CD14-positive monocyte (primary cell): ENCODE data around the gene OLFM2. TPM values are rescaled to one million over a fixed set of nuclear protein-coding genes. Genes with fewer than 3 reads are reported as not detected.
A peak's percentile ranks its signal among the peaks of the same experiment; 100 is the strongest.

Source experiments
- DNase-seq, 3 donors: peaks; one replicate each; pipeline ENCODE4 v3.0.0-alpha.2; 2011 to 2022
- H2AFZ ChIP-seq: 2 replicates; pipeline ENCODE4 v1.6.0; 2012; ENCODE audit warnings: mild to moderate bottlenecking, low read depth, low read length, inconsistent platforms; ENCODE audit not compliant: insufficient read depth, poor library complexity, severe bottlenecking
- H3K27ac ChIP-seq, 2 donors: 1 replicate in 1 of 2; 2 replicates in 1 of 2; pipeline ENCODE4 v1.5.1; 2012 to 2013; ENCODE audit warnings: low read length in 2 of 2, control low read depth in 1 of 2, inconsistent platforms in 1 of 2, low read depth in 1 of 2, mild to moderate bottlenecking in 1 of 2
- H3K27me3 ChIP-seq, 2 donors: one replicate each; pipeline versions ENCODE4 v1.6.0 to v1.6.1; 2011 to 2013; ENCODE audit warnings: low read length in 2 of 2; ENCODE audit not compliant: control insufficient read depth in 2 of 2, insufficient read depth in 2 of 2
- H3K36me3 ChIP-seq, 2 donors: replicated peaks in 1 of 2; 1 replicate in 1 of 2; 2 replicates in 1 of 2; pipeline versions ENCODE4 v1.5.1 to v1.6.1; 2012 to 2013; ENCODE audit warnings: low read length in 2 of 2, control low read depth in 1 of 2, inconsistent platforms in 1 of 2, mild to moderate bottlenecking in 1 of 2; ENCODE audit not compliant: insufficient read depth in 2 of 2, control insufficient read depth in 1 of 2
- H3K4me1 ChIP-seq, 2 donors: 1 replicate in 1 of 2; 2 replicates in 1 of 2; pipeline versions ENCODE4 v1.5.1 to v1.6.1; 2012 to 2013; ENCODE audit warnings: low read length in 2 of 2, control low read depth in 1 of 2, inconsistent platforms in 1 of 2, mild to moderate bottlenecking in 1 of 2, moderate library complexity in 1 of 2; ENCODE audit not compliant: insufficient read depth in 2 of 2, control insufficient read depth in 1 of 2
- H3K4me2 ChIP-seq: replicated peaks from 2 replicates; pipeline ENCODE3; 2012; ENCODE audit warnings: low read length, moderate library complexity, mild to moderate bottlenecking; ENCODE audit not compliant: poor library complexity, severe bottlenecking; ENCODE audit errors: extremely low read depth
- H3K4me3 ChIP-seq, 3 experiments: fragments of 200-600 bp in 1 of 3; sonication (generic) in 1 of 3; replicated peaks in 1 of 3; 1 replicate in 2 of 3; 2 replicates in 1 of 3; pipeline ENCODE4 v1.5.1; 2011 to 2013; ENCODE audit warnings: low read length in 3 of 3, mild to moderate bottlenecking in 3 of 3, control low read depth in 2 of 3, low read depth in 2 of 3, inconsistent platforms in 1 of 3, moderate library complexity in 1 of 3
- H3K79me2 ChIP-seq: 2 replicates; pipeline ENCODE4 v1.6.0; 2012; ENCODE audit warnings: mild to moderate bottlenecking, control low read depth, inconsistent platforms, low read length, moderate library complexity; ENCODE audit not compliant: insufficient read depth
- H3K9ac ChIP-seq: 2 replicates; pipeline ENCODE4 v1.6.0; 2017; ENCODE audit warnings: low read length, mild to moderate bottlenecking; ENCODE audit not compliant: insufficient read depth, poor library complexity, severe bottlenecking
- H3K9me3 ChIP-seq, 2 donors: replicated peaks in 1 of 2; 1 replicate in 1 of 2; 2 replicates in 1 of 2; pipeline versions ENCODE4 v1.5.1 to v1.6.1; 2012 to 2013; ENCODE audit warnings: low read length in 2 of 2, control low read depth in 1 of 2; ENCODE audit not compliant: control insufficient read depth in 1 of 2, insufficient read depth in 1 of 2
- H4K20me1 ChIP-seq: 2 replicates; pipeline ENCODE4 v1.6.0; 2012; ENCODE audit warnings: mild to moderate bottlenecking, low read length, control low read depth, moderate library complexity; ENCODE audit not compliant: insufficient read depth
- H3K27ac Mint-ChIP-seq, 7 donors: one replicate each; pipeline ENCODE4 v1.8.0; 2020; ENCODE audit warnings: mild to moderate bottlenecking in 7 of 7, mixed read lengths in 7 of 7, moderate library complexity in 6 of 7, inconsistent platforms in 2 of 7
- H3K27me3 Mint-ChIP-seq, 3 donors: one replicate each; pipeline ENCODE4 v1.8.0; 2021 to 2022; ENCODE audit warnings: low read depth in 3 of 3, mild to moderate bottlenecking in 3 of 3, mixed read lengths in 3 of 3, moderate library complexity in 3 of 3, inconsistent platforms in 1 of 3
- H3K36me3 Mint-ChIP-seq, 2 donors: one replicate each; pipeline ENCODE4 v1.8.0; 2020; ENCODE audit warnings: mixed read lengths in 2 of 2, inconsistent platforms in 1 of 2, mild to moderate bottlenecking in 1 of 2
- H3K4me1 Mint-ChIP-seq: one replicate; pipeline ENCODE4 v1.8.0; 2020; ENCODE audit warnings: mild to moderate bottlenecking, mixed read lengths
- H3K4me3 Mint-ChIP-seq, 2 donors: one replicate each; pipeline ENCODE4 v1.8.0; 2020; ENCODE audit warnings: mild to moderate bottlenecking in 2 of 2, mixed read lengths in 2 of 2, moderate library complexity in 1 of 2
- H3K9me3 Mint-ChIP-seq, 7 donors: one replicate each; pipeline ENCODE4 v1.8.0; 2020 to 2022; ENCODE audit warnings: mixed read lengths in 7 of 7, mild to moderate bottlenecking in 6 of 7, moderate library complexity in 6 of 7, inconsistent platforms in 2 of 7
- WGBS: methylation state at CpG from one replicate; pipeline ENCODE4 v1.1.5; 2013; ENCODE audit warnings: missing lambda C conversion rate; ENCODE audit not compliant: insufficient coverage; 5-methylcytosine and 5-hydroxymethylcytosine counted together
- intact Hi-C, 2 donors: fragments of 100-400 bp; cut with micrococcal nuclease; formaldehyde crosslinking; loops; one replicate each; pipeline versions ENCODE4 v1.15.0 to v1.15.1; 2023
- polyA plus RNA-seq, 3 donors: library from polyadenylated mRNA; depleted of rRNA in 1 of 3; unstranded in 2 of 3; stranded (reverse) in 1 of 3; fragments of 300-500 nt in 2 of 3; fragments of >200 nt in 1 of 3; fragmentation: Illumina TruSeq in 2 of 3; gene quantifications; 1 replicate in 2 of 3; 2 replicates in 1 of 3; pipeline ENCODE4 v1.2.3, GENCODE V29; 2012 to 2021
- TF ChIP-seq, protein P1 (sequence below): fragments of 200-600 bp; IDR thresholded peaks from one replicate; pipeline ENCODE4 v1.8.0; 2022; ENCODE audit warnings: antibody characterized with exemption, mild to moderate bottlenecking

Gene OLFM2
- polyA plus RNA-seq, 3 donors, result not detected

DNA sequence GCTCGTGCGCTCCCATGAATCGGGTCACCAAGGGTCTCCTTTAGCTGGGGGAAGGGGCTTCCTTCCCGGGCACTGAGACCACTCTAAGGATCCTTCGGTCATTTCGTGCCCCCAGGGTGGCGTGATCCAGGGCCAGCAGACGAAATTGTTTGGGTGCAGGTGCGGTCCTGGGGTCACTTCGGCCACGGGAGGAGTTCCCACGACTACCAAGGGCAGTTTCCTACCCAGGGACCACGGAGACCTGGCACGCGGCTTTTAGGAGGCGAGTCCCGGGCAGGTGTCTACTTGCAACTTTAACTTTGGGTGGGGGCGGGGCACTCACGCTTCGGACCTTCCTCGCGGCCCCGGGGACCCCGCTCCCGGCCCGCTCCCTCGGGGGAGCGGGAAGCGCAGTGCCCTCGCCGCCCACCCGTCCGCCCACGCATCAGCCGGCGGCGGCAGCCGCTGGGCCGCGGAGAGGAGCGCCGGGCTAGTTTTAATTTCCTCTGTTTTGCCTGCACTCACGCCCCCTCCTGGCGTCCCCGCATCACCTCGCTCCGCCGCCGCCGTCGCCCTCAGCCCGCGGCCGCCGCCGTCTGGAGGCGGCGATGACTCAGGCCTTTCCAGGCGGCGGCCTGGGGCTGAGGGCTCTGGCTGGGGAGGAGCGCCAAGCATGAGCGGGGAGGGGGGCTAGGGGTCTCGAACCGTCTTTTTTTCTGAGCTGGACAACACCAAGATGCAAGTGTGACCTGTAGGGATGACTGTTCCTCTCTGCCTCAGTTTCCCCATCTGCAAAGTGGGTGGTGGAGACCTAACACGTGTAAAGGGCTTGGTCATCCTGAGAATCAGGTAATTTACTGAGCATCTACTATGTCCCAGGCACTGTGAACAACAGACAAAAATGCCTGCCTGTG lies 21.8 kb downstream of the OLFM2 start:
- Histone ChIP-seq H2AFZ (no peak overlapping the region), H4K20me1 (no peaks in the 10 kb centered on the region), H3K27ac (no peak overlapping the region), H3K4me2 (peak overlapping the region; percentile 57), H3K4me3 (peak overlapping the region in 1 of 3 experiments; percentile 59), H3K9me3 (peaks cover 0 to 10% of the 10 kb centered on the region in 2 donors), H3K27me3 (peaks cover 26 to 67% of the 10 kb centered on the region in 2 donors), H3K79me2 (no peaks in the 10 kb centered on the region), H3K36me3 (no peaks in the 10 kb centered on the region), H3K9ac (peak overlapping the region; percentile 15), H3K4me1 (peaks cover 3 to 11% of the 10 kb centered on the region in 2 donors)
- Mint-ChIP-seq H3K4me1 (peaks cover 8% of the 10 kb centered on the region), H3K27me3 (peaks cover 28 to 53% (median 30%) of the 10 kb centered on the region in 3 donors), H3K9me3 (peaks cover 0 to 20% (median 8%) of the 10 kb centered on the region in 7 donors), H3K27ac (no peak overlapping the region), H3K36me3 (peaks cover 0 to 2% of the 10 kb centered on the region in 2 donors), H3K4me3 (peak overlapping the region in 1 of 2 donors; percentile 75)
- DNase-seq, result peak; percentile 27 to 58 (median 40)
- intact Hi-C loops, result no loop called here
- WGBS, result under 1% methylated on average over 59 of the region's 65 CpGs
- TF ChIP-seq, protein P1, sequence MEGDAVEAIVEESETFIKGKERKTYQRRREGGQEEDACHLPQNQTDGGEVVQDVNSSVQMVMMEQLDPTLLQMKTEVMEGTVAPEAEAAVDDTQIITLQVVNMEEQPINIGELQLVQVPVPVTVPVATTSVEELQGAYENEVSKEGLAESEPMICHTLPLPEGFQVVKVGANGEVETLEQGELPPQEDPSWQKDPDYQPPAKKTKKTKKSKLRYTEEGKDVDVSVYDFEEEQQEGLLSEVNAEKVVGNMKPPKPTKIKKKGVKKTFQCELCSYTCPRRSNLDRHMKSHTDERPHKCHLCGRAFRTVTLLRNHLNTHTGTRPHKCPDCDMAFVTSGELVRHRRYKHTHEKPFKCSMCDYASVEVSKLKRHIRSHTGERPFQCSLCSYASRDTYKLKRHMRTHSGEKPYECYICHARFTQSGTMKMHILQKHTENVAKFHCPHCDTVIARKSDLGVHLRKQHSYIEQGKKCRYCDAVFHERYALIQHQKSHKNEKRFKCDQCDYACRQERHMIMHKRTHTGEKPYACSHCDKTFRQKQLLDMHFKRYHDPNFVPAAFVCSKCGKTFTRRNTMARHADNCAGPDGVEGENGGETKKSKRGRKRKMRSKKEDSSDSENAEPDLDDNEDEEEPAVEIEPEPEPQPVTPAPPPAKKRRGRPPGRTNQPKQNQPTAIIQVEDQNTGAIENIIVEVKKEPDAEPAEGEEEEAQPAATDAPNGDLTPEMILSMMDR, result peak; percentile 33

DNA sequence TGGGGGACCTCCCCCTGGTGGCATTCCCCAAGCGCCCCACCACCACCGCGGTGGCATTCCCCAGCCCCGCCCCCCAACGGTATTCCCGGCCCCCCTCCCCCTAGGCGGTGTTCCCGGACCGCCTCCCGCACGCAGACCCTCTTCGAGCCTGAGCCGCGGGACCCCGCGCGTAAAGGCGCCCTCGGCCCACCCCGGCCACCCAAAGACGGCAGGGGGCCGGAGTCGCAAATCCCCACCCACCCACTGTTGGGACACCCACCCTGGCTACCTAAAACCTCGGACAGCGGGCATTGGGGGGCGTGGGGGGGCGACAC lies 22.4 kb downstream of the OLFM2 start:
- no peaks in the 10 kb centered on the region for H4K20me1 ChIP-seq
- H3K4me3 Mint-ChIP-seq, result peak overlapping the region in 1 of 2 donors; percentile 75
- peak overlapping the region in 1 of 3 experiments; percentile 59 for H3K4me3 ChIP-seq
- H3K27me3 ChIP-seq, result peaks cover 26 to 73% of the 10 kb centered on the region in 2 donors
- H3K27ac ChIP-seq, result no peak overlapping the region
- H3K9me3 Mint-ChIP-seq, result peaks cover 0 to 20% (median 8%) of the 10 kb centered on the region in 7 donors
- H3K27me3 Mint-ChIP-seq, result peaks cover 34 to 58% (median 35%) of the 10 kb centered on the region in 3 donors
- H3K27ac Mint-ChIP-seq, result no peak overlapping the region
- TF ChIP-seq, protein P1, result no peak
- peaks cover 3 to 11% of the 10 kb centered on the region in 2 donors for H3K4me1 ChIP-seq
- peaks cover 8% of the 10 kb centered on the region for H3K4me1 Mint-ChIP-seq
- no peak for DNase-seq
- intact Hi-C loops, result no loop called here
- peaks cover 0 to 10% of the 10 kb centered on the region in 2 donors for H3K9me3 ChIP-seq
- H3K4me2 ChIP-seq, result peak overlapping the region; percentile 57
- H3K79me2 ChIP-seq, result no peaks in the 10 kb centered on the region
- peaks cover 0 to 2% of the 10 kb centered on the region in 2 donors for H3K36me3 Mint-ChIP-seq
- 4% methylated on average over 9 of the region's 27 CpGs for WGBS
- no peak overlapping the region for H2AFZ ChIP-seq
- H3K9ac ChIP-seq, result no peak overlapping the region
- H3K36me3 ChIP-seq, result no peaks in the 10 kb centered on the region
